Sigmoid colon (tissue), 7 donors: Measurements from ENCODE around the gene SATB2. TPM values are rescaled to one million over a fixed set of nuclear protein-coding genes. Genes with fewer than 3 reads are reported as not detected.

Experiments
- DNase-seq: peaks from one replicate; pipeline ENCODE4 v3.0.0-alpha.2; 2019
- H3K27ac ChIP-seq, 4 donors: fragments of 200-600 bp; sonication (generic); one replicate each; pipeline ENCODE4 v1.5.1; 2016 to 2019; ENCODE audit warnings: mild to moderate bottlenecking in 1 of 4
- H3K27me3 ChIP-seq, 3 donors: fragments of 200-600 bp; sonication (generic); one replicate each; pipeline ENCODE4 v1.5.1; 2019; ENCODE audit warnings: mild to moderate bottlenecking in 1 of 3
- H3K36me3 ChIP-seq, 4 donors: fragments of 200-600 bp; sonication (generic); one replicate each; pipeline ENCODE4 v1.5.1; 2016 to 2019
- H3K4me1 ChIP-seq, 4 donors: fragments of 200-600 bp; sonication (generic); one replicate each; pipeline ENCODE4 v1.5.1; 2017 to 2019
- H3K4me3 ChIP-seq, 4 donors: fragments of 200-600 bp; sonication (generic); one replicate each; pipeline ENCODE4 v1.5.1; 2017 to 2019; ENCODE audit warnings: mild to moderate bottlenecking in 2 of 4, moderate library complexity in 1 of 4
- H3K9me3 ChIP-seq, 4 donors: fragments of 200-600 bp in 3 of 4; sonication (generic) in 3 of 4; one replicate each; pipeline versions ENCODE4 v1.5.1 to v1.6.1; 2013 to 2019
- EP300 ChIP-seq, 4 donors: sonication (generic); formaldehyde crosslinking; IDR thresholded peaks; one replicate each; pipeline ENCODE4 v1.6.1; 2017; ENCODE audit warnings: antibody characterized with exemption in 4 of 4
- POLR2A ChIP-seq, 2 donors: fragments of 450-650 bp; IDR thresholded peaks; one replicate each; pipeline ENCODE4 v1.6.1; 2016; ENCODE audit warnings: antibody characterized with exemption in 2 of 2, mild to moderate bottlenecking in 2 of 2, moderate library complexity in 2 of 2
- POLR2AphosphoS5 ChIP-seq, 4 donors: sonication (generic); formaldehyde crosslinking; IDR thresholded peaks; one replicate each; pipeline ENCODE4 v1.6.1; 2017; ENCODE audit warnings: antibody characterized with exemption in 4 of 4
- WGBS, 2 donors: extraction: QIAGEN DNeasy Blood & Tissue Kit; methylation state at CpG; one replicate each; pipeline ENCODE4 v1.1.7; 2013; 5-methylcytosine and 5-hydroxymethylcytosine counted together
- intact Hi-C: fragments of 100-400 bp; cut with DNase I; formaldehyde crosslinking; loops from one replicate; pipeline ENCODE4 v1.15.1; 2023
- polyA plus RNA-seq, 3 donors: library from polyadenylated mRNA; stranded (reverse); fragments of 200-250 nt; gene quantifications; one replicate each; pipeline ENCODE4 v1.2.3, GENCODE V29; 2013
- total RNA-seq, 4 donors: library from RNA; depleted of rRNA; stranded (reverse); fragments of >200 nt; gene quantifications; one replicate each; pipeline ENCODE4 v1.1.0, GENCODE V29; 2016
- TF ChIP-seq, protein P1 (sequence below), 4 experiments: fragments of 450-650 bp in 3 of 4; fragments of 200-600 bp in 1 of 4; IDR thresholded peaks; one replicate each; pipeline ENCODE4 v1.5.1; 2016 to 2019; ENCODE audit warnings: antibody characterized with exemption in 4 of 4, mild to moderate bottlenecking in 3 of 4, moderate library complexity in 2 of 4
- donor health status: healthy with polysubstance abuse.
- donor health status: Bipolar disorder and iron deficiency.
- donor health status: healthy.

Gene SATB2
- total RNA-seq (1 to 10 TPM in 3 of 4 donors, under 1 TPM in 1; 0.95 to 5.8 (median 2.2) TPM), polyA plus RNA-seq (10 to 100 TPM; 28.2 to 43.7 (median 34.2) TPM)

DNA sequence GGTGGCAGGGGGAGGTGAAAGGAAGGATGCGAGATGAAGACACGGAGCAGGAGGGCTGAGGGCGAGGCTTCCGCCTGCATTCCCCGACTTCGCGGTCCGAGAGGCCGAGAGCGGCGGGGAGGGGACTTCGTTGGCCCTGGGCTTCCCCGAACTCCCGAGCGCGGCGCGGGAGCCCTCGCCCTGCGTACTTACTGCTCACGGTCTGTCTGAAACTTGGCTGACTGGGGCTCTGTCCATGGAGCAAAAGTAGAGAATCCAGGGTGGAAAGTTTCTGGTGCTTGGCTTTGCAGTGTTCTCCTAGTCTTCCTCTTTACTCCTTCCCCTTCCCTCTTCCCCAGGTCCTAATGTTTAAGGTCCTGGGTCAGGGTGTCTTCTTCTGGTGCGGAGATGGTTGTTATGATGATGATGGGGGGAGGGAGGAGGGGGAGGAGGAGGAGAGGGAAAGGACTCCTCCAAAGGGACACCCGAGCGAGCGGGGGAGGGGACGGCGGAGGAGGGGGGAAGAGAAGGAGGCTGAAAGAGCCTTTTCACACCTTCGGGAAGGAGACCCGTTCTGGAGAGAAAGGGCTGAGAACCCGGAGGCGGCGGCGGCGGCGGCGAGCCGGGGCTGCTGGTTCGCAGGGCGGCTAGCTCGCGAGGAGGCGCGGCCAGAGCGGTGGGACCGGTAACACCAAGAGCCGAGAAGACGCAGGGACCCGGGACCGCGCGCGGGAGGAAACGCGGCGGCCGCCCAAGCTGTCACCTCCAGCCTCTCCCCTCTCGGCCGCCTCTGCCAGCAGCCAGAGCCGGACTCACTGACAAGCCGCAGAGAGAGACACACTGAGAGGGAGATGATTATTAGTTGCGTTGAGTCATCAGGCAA lies at the start of gene SATB2:
SATB2 (minus strand) TSS at position 793 of the 862 bp plus-strand sequence. CDS start 1,902 bp downstream, outside the sequence.
- DNase-seq = peak; percentile 67
- Histone ChIP-seq H3K9me3 (peaks cover 0 to 3% (median 0%) of the 10 kb centered on the region in 4 donors), H3K36me3 (no peaks in the 10 kb centered on the region), H3K4me1 (peaks cover 0 to 43% (median 39%) of the 10 kb centered on the region in 4 donors), H3K27me3 (peaks cover 45 to 86% (median 68%) of the 10 kb centered on the region in 3 donors), H3K27ac (peak within 1 kb of the TSS; percentile 75 to 84 (median 76)), H3K4me3 (peak within 1 kb of the TSS; percentile 69 to 88 (median 78))
- intact Hi-C loops = loop anchor here (5.0 kb wide), 1 partner anchor 1940 kb away; the partner anchor contains the start of gene MOB4
- TF ChIP-seq, protein P1, sequence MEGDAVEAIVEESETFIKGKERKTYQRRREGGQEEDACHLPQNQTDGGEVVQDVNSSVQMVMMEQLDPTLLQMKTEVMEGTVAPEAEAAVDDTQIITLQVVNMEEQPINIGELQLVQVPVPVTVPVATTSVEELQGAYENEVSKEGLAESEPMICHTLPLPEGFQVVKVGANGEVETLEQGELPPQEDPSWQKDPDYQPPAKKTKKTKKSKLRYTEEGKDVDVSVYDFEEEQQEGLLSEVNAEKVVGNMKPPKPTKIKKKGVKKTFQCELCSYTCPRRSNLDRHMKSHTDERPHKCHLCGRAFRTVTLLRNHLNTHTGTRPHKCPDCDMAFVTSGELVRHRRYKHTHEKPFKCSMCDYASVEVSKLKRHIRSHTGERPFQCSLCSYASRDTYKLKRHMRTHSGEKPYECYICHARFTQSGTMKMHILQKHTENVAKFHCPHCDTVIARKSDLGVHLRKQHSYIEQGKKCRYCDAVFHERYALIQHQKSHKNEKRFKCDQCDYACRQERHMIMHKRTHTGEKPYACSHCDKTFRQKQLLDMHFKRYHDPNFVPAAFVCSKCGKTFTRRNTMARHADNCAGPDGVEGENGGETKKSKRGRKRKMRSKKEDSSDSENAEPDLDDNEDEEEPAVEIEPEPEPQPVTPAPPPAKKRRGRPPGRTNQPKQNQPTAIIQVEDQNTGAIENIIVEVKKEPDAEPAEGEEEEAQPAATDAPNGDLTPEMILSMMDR (IDR thresholded peaks at IDR 0.05) = no peak
- TF ChIP-seq POLR2A (IDR thresholded peaks at IDR 0.05) (no peak), EP300 (IDR thresholded peaks at IDR 0.05) (no peak), POLR2AphosphoS5 (IDR thresholded peaks at IDR 0.05) (peak in 2 of 4 donors; percentile 8 to 12)
- 1% methylated on average over 61 of the region's 61 CpGs for WGBS, 2 donors

DNA sequence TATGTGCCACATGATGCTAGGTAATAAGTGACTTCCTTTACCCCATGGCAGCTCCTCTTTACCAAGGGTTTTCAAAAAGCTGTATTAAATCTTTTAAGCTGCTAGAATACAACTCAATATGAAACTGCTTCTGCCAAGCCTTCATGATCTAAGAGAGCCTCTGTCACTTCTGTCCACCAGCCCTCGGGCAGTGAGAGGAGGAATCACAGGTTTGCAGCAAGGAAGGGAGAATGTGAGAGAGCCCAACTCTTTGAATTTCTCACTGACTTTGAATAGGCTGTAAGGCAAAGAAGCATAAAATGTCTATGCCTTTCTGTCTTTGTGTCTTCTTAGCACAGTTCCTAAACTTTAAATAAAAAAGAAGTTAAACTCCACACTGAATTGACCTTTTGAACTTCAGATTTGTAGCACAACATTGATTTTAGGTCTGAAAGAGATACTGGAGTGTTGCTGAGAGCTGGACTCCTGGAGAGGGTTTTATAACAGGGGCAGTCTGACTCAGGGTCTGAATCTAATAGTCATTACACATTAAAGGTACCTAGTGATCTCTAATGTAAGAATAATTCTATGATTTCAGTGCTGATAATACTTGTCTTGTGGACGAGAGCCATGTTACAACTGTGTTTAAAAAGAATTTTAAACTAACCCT lies 48.1 kb upstream of the SATB2 start:
- DNase-seq = no peak
- TF ChIP-seq, protein P1 (IDR thresholded peaks at IDR 0.05) = no peak
- TF ChIP-seq POLR2A (IDR thresholded peaks at IDR 0.05) (no peak), POLR2AphosphoS5 (IDR thresholded peaks at IDR 0.05) (no peak), EP300 (IDR thresholded peaks at IDR 0.05) (no peak)
- no peaks in the 10 kb centered on the region for H3K9me3 ChIP-seq
- no peak overlapping the region for H3K27ac ChIP-seq
- intact Hi-C loops = no loop called here
- H3K27me3 ChIP-seq = no peaks in the 10 kb centered on the region
- H3K36me3 ChIP-seq = no peaks in the 10 kb centered on the region
- H3K4me1 ChIP-seq = no peaks in the 10 kb centered on the region
- no peak overlapping the region for H3K4me3 ChIP-seq
- 77 to 81% methylated on average over 2 of the region's 2 CpGs for WGBS, 2 donors

DNA sequence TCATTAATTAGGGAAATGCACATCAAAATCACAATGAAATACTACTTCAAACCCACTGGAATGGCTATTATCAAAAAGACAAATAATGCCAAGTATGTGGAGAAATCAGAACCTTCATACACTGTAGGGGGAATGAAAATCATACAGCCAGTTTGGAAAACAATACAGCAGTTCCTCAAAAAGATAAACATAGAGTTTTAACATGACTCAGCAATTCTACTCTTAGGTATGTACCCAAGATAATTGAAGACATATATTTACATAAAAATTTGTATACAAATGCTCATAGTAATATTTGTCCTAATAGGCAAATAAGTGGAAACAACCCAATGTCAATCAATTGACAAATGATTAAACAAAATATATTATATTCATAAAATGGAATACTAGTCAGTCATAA lies 45.4 kb upstream of the SATB2 start:
- Histone ChIP-seq H3K4me3 (no peak overlapping the region), H3K4me1 (no peaks in the 10 kb centered on the region), H3K27ac (no peak overlapping the region), H3K36me3 (no peaks in the 10 kb centered on the region), H3K27me3 (no peaks in the 10 kb centered on the region), H3K9me3 (no peaks in the 10 kb centered on the region)
- intact Hi-C loops = no loop called here
- DNase-seq = no peak
- TF ChIP-seq, protein P1 (IDR thresholded peaks at IDR 0.05) = no peak
- TF ChIP-seq POLR2A (IDR thresholded peaks at IDR 0.05) (no peak), POLR2AphosphoS5 (IDR thresholded peaks at IDR 0.05) (no peak), EP300 (IDR thresholded peaks at IDR 0.05) (no peak)

DNA sequence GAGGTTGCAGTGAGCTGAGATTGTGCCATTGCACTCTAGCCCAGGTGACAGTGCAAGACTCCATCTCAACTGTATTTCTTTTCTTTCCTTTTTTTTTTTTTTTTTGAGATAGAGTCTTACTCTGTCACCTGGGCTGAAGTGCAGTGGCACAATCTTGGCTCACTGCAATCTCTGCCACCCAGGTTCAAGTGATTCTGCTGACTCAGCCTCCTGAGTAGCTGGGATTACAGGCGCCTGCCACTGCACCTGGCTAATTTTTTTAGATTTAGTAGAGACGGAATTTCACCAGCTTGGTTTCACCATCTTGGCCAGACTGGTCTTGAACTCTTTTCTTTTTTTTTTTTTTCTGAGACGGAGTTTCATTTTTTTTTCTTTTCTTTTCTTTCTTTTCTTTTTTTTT lies 41.3 kb upstream of the SATB2 start:
- Histone ChIP-seq H3K4me3 (no peak overlapping the region), H3K9me3 (no peaks in the 10 kb centered on the region), H3K4me1 (no peaks in the 10 kb centered on the region), H3K36me3 (no peaks in the 10 kb centered on the region), H3K27ac (no peak overlapping the region), H3K27me3 (no peaks in the 10 kb centered on the region)
- no peak for DNase-seq
- TF ChIP-seq EP300 (IDR thresholded peaks at IDR 0.05) (no peak), POLR2A (IDR thresholded peaks at IDR 0.05) (no peak), POLR2AphosphoS5 (IDR thresholded peaks at IDR 0.05) (no peak)
- TF ChIP-seq, protein P1 (IDR thresholded peaks at IDR 0.05) = no peak
- intact Hi-C loops = no loop called here
- WGBS, 2 donors = 91 to 92% methylated on average over 3 of the region's 3 CpGs
